PC-3 (cell line): ENCODE results near the gene PSMF1. TPM values are rescaled to one million over a fixed set of nuclear protein-coding genes. Genes with fewer than 3 reads are reported as not detected.

Experiments
- ATAC-seq: fragments of 200-7000 bp; cut with Tn5 transposase; 2 replicates; pipeline ENCODE4 v1.9.1; 2020; ENCODE audit warnings: mild to moderate bottlenecking, moderate library complexity
- BruUV-seq: library from RNA; stranded (reverse); fragments of 400-500 nt; replicated peaks from 2 replicates; lab custom pipeline; 2021; lab: Mats Ljungman, UMichigan
- CTCF ChIA-PET: fragments of 300-600 bp; sonication (Branson Sonifier 250); formaldehyde crosslinking; loops from one replicate; lab custom pipeline; 2022; ENCODE audit warnings: antibody characterized with exemption; lab: Charles Lee
- POLR2A ChIA-PET: fragments of 300-600 bp; sonication (Branson Sonifier 250); formaldehyde crosslinking; loops from one replicate; lab custom pipeline; 2022; ENCODE audit warnings: antibody characterized with exemption; ENCODE audit not compliant: unreplicated experiment; lab: Charles Lee
- DNase-seq: peaks from one replicate; pipeline ENCODE4 v3.0.0-alpha.2; 2015
- H2AFZ ChIP-seq: fragments of 300-600 bp; sonication (generic); 2 replicates; pipeline ENCODE4 v1.6.0; 2016; ENCODE audit warnings: antibody characterized with exemption, low read length
- H3F3A ChIP-seq: fragments of 300-600 bp; sonication (generic); one replicate; pipeline ENCODE4 v1.6.0; 2017; ENCODE audit warnings: antibody characterized with exemption, low read length, control low read depth, mild to moderate bottlenecking; ENCODE audit not compliant: unreplicated experiment
- H3K27ac ChIP-seq: fragments of 300-600 bp; sonication (generic); 2 replicates; pipeline ENCODE4 v1.5.1; 2016; ENCODE audit warnings: mild to moderate bottlenecking, low read length
- H3K27me3 ChIP-seq: fragments of 300-600 bp; sonication (generic); 2 replicates; pipeline ENCODE4 v1.6.1; 2016; ENCODE audit warnings: low read length, mixed read lengths
- H3K36me3 ChIP-seq: fragments of 300-600 bp; sonication (generic); 2 replicates; pipeline ENCODE4 v1.6.1; 2016; ENCODE audit warnings: low read depth, mixed run types, low read length, mixed read lengths
- H3K4me1 ChIP-seq: fragments of 300-600 bp; sonication (generic); 2 replicates; pipeline ENCODE4 v1.5.1; 2016; ENCODE audit warnings: low read length; ENCODE audit not compliant: insufficient read depth
- H3K4me2 ChIP-seq: fragments of 300-600 bp; sonication (generic); 2 replicates; pipeline ENCODE4 v1.6.0; 2016; ENCODE audit warnings: low read length
- H3K4me3 ChIP-seq: fragments of 300-600 bp; sonication (generic); 2 replicates; pipeline ENCODE4 v1.5.1; 2016; ENCODE audit warnings: mild to moderate bottlenecking, low read length, mixed read lengths
- H3K79me2 ChIP-seq: fragments of 300-600 bp; sonication (generic); 2 replicates; pipeline ENCODE4 v1.6.1; 2017; ENCODE audit warnings: low read length, mixed read lengths
- H3K9ac ChIP-seq: fragments of 300-600 bp; sonication (generic); 2 replicates; pipeline ENCODE4 v1.6.0; 2016; ENCODE audit warnings: mild to moderate bottlenecking, low read length
- H3K9me2 ChIP-seq: fragments of 300-600 bp; sonication (generic); replicated peaks from 2 replicates; pipeline ENCODE4 v1.6.1; 2016; ENCODE audit warnings: mixed run types, low read length, mixed read lengths
- H3K9me3 ChIP-seq: fragments of 300-600 bp; sonication (generic); 2 replicates; pipeline ENCODE4 v1.6.1; 2016; ENCODE audit warnings: low read length, mixed read lengths
- H4K20me1 ChIP-seq: fragments of 300-600 bp; sonication (generic); 2 replicates; pipeline ENCODE4 v1.6.1; 2016; ENCODE audit warnings: low read length, mixed read lengths
- CTCF ChIP-seq: fragments of 300-600 bp; sonication (generic); conservative IDR thresholded peaks from 2 replicates; pipeline ENCODE4 v1.5.1; 2017; ENCODE audit warnings: antibody characterized with exemption, low read depth, mild to moderate bottlenecking, low read length
- EZH2 ChIP-seq: fragments of 300-600 bp; sonication (generic); IDR thresholded peaks from one replicate; pipeline ENCODE4 v1.6.1; 2017; ENCODE audit warnings: antibody characterized with exemption, mild to moderate bottlenecking, low read length; ENCODE audit not compliant: unreplicated experiment
- EZH2phosphoT487 ChIP-seq: fragments of 300-600 bp; sonication (generic); IDR thresholded peaks from 2 replicates; pipeline ENCODE4 v1.6.1; 2018; ENCODE audit warnings: mild to moderate bottlenecking, antibody characterized with exemption, low read length, borderline replicate concordance
- intact Hi-C: fragments of 100-400 bp; cut with micrococcal nuclease; formaldehyde crosslinking; loops from 2 replicates; pipeline ENCODE4 v1.9.0; 2023
- total RNA-seq: library from RNA; depleted of rRNA; stranded (reverse); fragments of >200 nt; gene quantifications from 2 replicates; pipeline ENCODE4 v1.2.3, GENCODE V29; 2014

PSMF1 gene
- total RNA-seq, 1 experiment from 2014 or later, result 60.8 TPM

- Histone ChIP-seq H3K79me2 (no peaks in the 10 kb centered on the region), H3K9me3 (no peaks in the 10 kb centered on the region), H3K4me1 (no peaks in the 10 kb centered on the region), H3F3A (no peaks in the 10 kb centered on the region), H3K27me3 (no peaks in the 10 kb centered on the region), H3K27ac (no peak overlapping the region), H3K9me2 (no peaks in the 10 kb centered on the region), H2AFZ (no peak overlapping the region), H3K36me3 (peaks cover 58% of the 10 kb centered on the region), H4K20me1 (no peaks in the 10 kb centered on the region), H3K4me3 (no peak overlapping the region), H3K9ac (no peak overlapping the region), H3K4me2 (no peak overlapping the region)
- no peak for DNase-seq
- ChIA-PET POLR2A (no interaction called here), CTCF (no interaction called here)
- no TSS peak for BruUV-seq
- no peak for ATAC-seq
- no peak for TF ChIP-seq EZH2phosphoT487
- TF ChIP-seq EZH2, result no peak
- intact Hi-C loops, result no loop called here
Observed at GRCh38 chr20:1160991-1161390, 42.6 kb downstream of the PSMF1 start.

GRCh38 chr20:1163105-1163504 is 44.7 kb downstream of the PSMF1 start:
- Histone ChIP-seq H3K4me2 (no peak overlapping the region), H3K9me3 (no peaks in the 10 kb centered on the region), H3K9ac (no peak overlapping the region), H3K4me1 (no peaks in the 10 kb centered on the region), H2AFZ (no peak overlapping the region), H3K36me3 (peaks cover 73% of the 10 kb centered on the region), H4K20me1 (no peaks in the 10 kb centered on the region), H3K9me2 (no peaks in the 10 kb centered on the region), H3K27me3 (no peaks in the 10 kb centered on the region), H3K4me3 (no peak overlapping the region), H3K79me2 (no peaks in the 10 kb centered on the region), H3K27ac (no peak overlapping the region), H3F3A (no peaks in the 10 kb centered on the region)
- CTCF ChIA-PET, result no interaction called here
- DNase-seq (no peak), ATAC-seq (no peak)
- no TSS peak for BruUV-seq
- intact Hi-C loops, result no loop called here
- POLR2A ChIA-PET, result no interaction called here
- TF ChIP-seq EZH2 (no peak), CTCF (no peak), EZH2phosphoT487 (no peak)

- Histone ChIP-seq H3K9ac (no peak overlapping the region), H3K9me3 (no peaks in the 10 kb centered on the region), H2AFZ (no peak overlapping the region), H3K9me2 (no peaks in the 10 kb centered on the region), H3K36me3 (peaks cover 78% of the 10 kb centered on the region), H3K4me1 (no peaks in the 10 kb centered on the region), H3K4me2 (no peak overlapping the region), H3K27me3 (no peaks in the 10 kb centered on the region), H4K20me1 (no peaks in the 10 kb centered on the region), H3F3A (no peaks in the 10 kb centered on the region), H3K79me2 (no peaks in the 10 kb centered on the region), H3K4me3 (no peak overlapping the region), H3K27ac (no peak overlapping the region)
- intact Hi-C loops, result no loop called here
- BruUV-seq, result no TSS peak
- POLR2A ChIA-PET, result no interaction called here
- TF ChIP-seq EZH2 (no peak), EZH2phosphoT487 (no peak), CTCF (no peak)
- ATAC-seq (no peak), DNase-seq (no peak)
- CTCF ChIA-PET, result no interaction called here
Observed at GRCh38 chr20:1163653-1164052, 45.3 kb downstream of the PSMF1 start.
